ENCODE results near the gene MROH2A. TPM values are rescaled to one million over a fixed set of nuclear protein-coding genes. Genes with fewer than 3 reads are reported as not detected.

The MROH2A gene
- total RNA-seq, 1 experiment from 2014 or later: not detected

DNA sequence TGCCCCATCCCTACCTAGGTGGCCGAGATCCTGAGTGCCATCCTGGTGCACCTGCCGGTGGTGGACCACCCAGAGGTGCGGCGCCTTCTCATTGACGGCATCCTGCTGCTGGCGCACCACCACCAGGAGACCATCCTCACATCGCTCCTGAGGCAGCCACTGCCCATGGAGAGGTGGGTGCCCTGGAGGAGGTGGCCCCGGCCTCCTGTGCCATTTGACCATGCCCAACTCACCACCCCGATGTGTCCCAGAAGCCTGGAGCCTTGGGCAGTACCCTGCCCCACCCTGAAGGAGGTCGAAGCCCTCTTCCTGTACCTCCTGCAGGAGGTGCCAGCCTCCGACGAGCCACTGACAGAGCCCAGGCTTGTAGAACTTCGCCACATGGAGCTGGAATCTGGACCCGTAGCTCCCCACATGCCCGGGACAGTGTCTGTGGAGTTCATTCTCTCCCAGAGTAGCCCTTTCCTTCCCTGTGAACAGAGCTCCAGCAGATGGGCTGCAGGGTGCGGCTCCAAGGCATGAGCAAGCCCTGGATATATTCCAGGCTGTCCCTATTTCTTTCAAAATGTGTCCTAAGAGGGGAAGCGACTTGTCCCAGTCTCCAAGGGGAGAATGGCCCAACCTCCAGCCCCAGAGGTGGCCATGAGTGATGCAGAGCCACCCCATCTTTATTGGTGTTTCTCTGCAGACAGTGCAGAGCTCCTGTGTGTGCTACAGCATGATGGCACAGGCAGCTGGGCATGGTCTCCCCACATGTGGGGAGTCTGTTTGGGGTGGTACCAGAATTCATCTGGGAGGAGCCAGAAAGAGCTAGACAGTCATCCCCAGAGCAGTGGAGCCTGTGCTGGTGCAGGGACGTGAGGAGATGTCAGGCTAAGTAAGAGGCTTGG, 42.0 kb downstream of the MROH2A start:
- intact Hi-C loops (cut with micrococcal nuclease): no loop called here
- no peak overlapping the region for H3K4me2 ChIP-seq (ENCODE audit: low read length)
- H3K4me3 ChIP-seq (replicated peaks in 1 of 2; ENCODE audit: low read depth in 1 of 2, low read length in 2 of 2): no peak overlapping the region
- ChIA-PET POLR2A (no interaction called here), CTCF (no interaction called here), RAD21 (ENCODE audit: low non-redundant PET in 1 of 2, low total read pairs in 2 of 2, uncharacterized antibody in 2 of 2, unreplicated experiment in 2 of 2) (no interaction called here)
- H2AFZ ChIP-seq (ENCODE audit: low read depth, low read length, poor library complexity, severe bottlenecking): no peak overlapping the region
- H3K9me2 ChIP-seq (ENCODE audit: insufficient read depth): no peaks in the 10 kb centered on the region
- no peaks in the 10 kb centered on the region for H3K4me1 ChIP-seq (ENCODE audit: control insufficient read depth in 1 of 2, insufficient read depth in 2 of 2, low read length in 2 of 2)
- no peak for TF ChIP-seq ZNF274 (IDR thresholded peaks at IDR 0.05; ENCODE audit: low read depth, low read length)
- TF ChIP-seq CEBPB (IDR thresholded peaks at IDR 0.05; ENCODE audit: low read depth): no peak
- no peak for TF ChIP-seq ELF1 (IDR thresholded peaks at IDR 0.05; ENCODE audit: borderline replicate concordance, low read depth)
- TF ChIP-seq EZH2 (IDR thresholded peaks at IDR 0.05): no peak
- TF ChIP-seq JUND (IDR thresholded peaks at IDR 0.05): no peak
- no peak for TF ChIP-seq POLR2AphosphoS5 (IDR thresholded peaks at IDR 0.05; ENCODE audit: low read depth, low read length)
- TF ChIP-seq, protein P1, sequence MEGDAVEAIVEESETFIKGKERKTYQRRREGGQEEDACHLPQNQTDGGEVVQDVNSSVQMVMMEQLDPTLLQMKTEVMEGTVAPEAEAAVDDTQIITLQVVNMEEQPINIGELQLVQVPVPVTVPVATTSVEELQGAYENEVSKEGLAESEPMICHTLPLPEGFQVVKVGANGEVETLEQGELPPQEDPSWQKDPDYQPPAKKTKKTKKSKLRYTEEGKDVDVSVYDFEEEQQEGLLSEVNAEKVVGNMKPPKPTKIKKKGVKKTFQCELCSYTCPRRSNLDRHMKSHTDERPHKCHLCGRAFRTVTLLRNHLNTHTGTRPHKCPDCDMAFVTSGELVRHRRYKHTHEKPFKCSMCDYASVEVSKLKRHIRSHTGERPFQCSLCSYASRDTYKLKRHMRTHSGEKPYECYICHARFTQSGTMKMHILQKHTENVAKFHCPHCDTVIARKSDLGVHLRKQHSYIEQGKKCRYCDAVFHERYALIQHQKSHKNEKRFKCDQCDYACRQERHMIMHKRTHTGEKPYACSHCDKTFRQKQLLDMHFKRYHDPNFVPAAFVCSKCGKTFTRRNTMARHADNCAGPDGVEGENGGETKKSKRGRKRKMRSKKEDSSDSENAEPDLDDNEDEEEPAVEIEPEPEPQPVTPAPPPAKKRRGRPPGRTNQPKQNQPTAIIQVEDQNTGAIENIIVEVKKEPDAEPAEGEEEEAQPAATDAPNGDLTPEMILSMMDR (IDR thresholded peaks at IDR 0.05 in 2 of 3, conservative IDR thresholded peaks at IDR 0.05 in 1 of 3; ENCODE audit: borderline replicate concordance in 1 of 3, insufficient read depth in 1 of 3, low read depth in 2 of 3, low read length in 2 of 3): no peak
- no peak for TF ChIP-seq EGR1 (IDR thresholded peaks at IDR 0.05; ENCODE audit: low read depth)
- TF ChIP-seq YY1 (IDR thresholded peaks at IDR 0.05; ENCODE audit: extremely low read depth, insufficient replicate concordance, low read depth, low read length): no peak
- TF ChIP-seq SP1 (IDR thresholded peaks at IDR 0.05; ENCODE audit: low read depth): no peak
- TF ChIP-seq SRF (IDR thresholded peaks at IDR 0.05; ENCODE audit: low read depth): no peak
- TF ChIP-seq, protein P2, sequence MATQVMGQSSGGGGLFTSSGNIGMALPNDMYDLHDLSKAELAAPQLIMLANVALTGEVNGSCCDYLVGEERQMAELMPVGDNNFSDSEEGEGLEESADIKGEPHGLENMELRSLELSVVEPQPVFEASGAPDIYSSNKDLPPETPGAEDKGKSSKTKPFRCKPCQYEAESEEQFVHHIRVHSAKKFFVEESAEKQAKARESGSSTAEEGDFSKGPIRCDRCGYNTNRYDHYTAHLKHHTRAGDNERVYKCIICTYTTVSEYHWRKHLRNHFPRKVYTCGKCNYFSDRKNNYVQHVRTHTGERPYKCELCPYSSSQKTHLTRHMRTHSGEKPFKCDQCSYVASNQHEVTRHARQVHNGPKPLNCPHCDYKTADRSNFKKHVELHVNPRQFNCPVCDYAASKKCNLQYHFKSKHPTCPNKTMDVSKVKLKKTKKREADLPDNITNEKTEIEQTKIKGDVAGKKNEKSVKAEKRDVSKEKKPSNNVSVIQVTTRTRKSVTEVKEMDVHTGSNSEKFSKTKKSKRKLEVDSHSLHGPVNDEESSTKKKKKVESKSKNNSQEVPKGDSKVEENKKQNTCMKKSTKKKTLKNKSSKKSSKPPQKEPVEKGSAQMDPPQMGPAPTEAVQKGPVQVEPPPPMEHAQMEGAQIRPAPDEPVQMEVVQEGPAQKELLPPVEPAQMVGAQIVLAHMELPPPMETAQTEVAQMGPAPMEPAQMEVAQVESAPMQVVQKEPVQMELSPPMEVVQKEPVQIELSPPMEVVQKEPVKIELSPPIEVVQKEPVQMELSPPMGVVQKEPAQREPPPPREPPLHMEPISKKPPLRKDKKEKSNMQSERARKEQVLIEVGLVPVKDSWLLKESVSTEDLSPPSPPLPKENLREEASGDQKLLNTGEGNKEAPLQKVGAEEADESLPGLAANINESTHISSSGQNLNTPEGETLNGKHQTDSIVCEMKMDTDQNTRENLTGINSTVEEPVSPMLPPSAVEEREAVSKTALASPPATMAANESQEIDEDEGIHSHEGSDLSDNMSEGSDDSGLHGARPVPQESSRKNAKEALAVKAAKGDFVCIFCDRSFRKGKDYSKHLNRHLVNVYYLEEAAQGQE (IDR thresholded peaks at IDR 0.05; ENCODE audit: low read depth): no peak
- TF ChIP-seq CBX3 (IDR thresholded peaks at IDR 0.05; ENCODE audit: low read depth): no peak
- no peak for TF ChIP-seq ZFX (IDR thresholded peaks at IDR 0.05)
- no peak for TF ChIP-seq ZBTB33 (IDR thresholded peaks at IDR 0.05; ENCODE audit: extremely low read depth, insufficient replicate concordance, low read length)
- TF ChIP-seq SIN3A (IDR thresholded peaks at IDR 0.05; ENCODE audit: low read depth): no peak
- no peak for TF ChIP-seq TCF7L2 (IDR thresholded peaks at IDR 0.05; ENCODE audit: borderline replicate concordance, extremely low read depth, insufficient read depth, insufficient read length)
- H3K27me3 ChIP-seq (ENCODE audit: insufficient read depth, low read length): no peaks in the 10 kb centered on the region
- no peak overlapping the region for H3K9ac ChIP-seq (ENCODE audit: low read length)
- H3K27ac ChIP-seq (ENCODE audit: low read depth, low read length): no peak overlapping the region
- BruUV-seq (replicated peaks): no TSS peak
- H3K79me2 ChIP-seq (ENCODE audit: insufficient read depth, low read length): no peaks in the 10 kb centered on the region
- no peaks in the 10 kb centered on the region for H3K36me3 ChIP-seq (ENCODE audit: control insufficient read depth in 1 of 2, insufficient read depth in 2 of 2, low read length in 2 of 2)
- DNase-seq (ENCODE audit: low read depth, low spot score) (no peak), ATAC-seq (0 out of 2 replicates have a peak, but pooled peaks have one; percentile 29)
- no peaks in the 10 kb centered on the region for H4K20me1 ChIP-seq (ENCODE audit: insufficient read depth)
- no peaks in the 10 kb centered on the region for H3K9me3 ChIP-seq (ENCODE audit: control insufficient read depth in 1 of 2, insufficient read depth in 1 of 2, low read depth in 1 of 2, low read length in 2 of 2)

Data from HCT116 (cell line).